ENCODE measurements around the gene STARD5.

STARD5 gene

GRCh38 chr15:81279621-81280485 lies 44.1 kb downstream of the STARD5 start:
- no peak overlapping the region for H3K27ac ChIP-seq
- DNase-seq (ENCODE audit: low read depth, low spot score): no peak

DNA sequence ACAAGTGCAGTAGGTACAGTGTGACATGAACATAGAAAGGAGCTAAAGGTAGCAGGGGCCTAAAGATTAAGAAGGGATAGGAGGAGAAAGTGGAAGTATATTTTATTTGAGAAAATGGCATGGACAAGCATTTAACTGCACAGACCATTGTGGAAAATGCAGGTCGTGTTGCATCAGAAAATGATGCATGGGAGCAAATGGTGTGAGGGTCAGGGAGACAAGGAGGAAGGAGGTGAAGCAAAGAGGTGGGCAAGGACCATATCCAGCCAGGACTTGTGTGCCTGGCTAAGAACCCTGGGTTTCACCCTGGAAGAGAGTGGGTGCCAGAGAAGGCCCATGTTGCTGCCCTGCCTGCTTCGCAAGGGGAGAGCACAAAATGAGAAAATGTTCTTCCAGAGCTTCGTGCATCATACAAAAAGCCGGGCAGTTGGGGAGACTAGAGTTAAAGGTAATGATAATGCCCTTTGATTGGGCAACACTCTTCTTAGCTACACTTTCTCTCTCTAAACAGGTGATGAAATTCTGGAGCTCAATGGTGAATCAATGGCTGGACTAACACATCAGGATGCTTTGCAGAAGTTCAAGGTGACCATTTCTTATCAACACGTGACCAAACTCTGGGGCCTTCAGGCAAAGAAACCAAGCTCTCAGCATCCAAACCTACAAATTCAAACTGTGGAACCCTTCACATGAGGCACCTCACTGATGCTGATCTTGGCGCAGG lies 45.5 kb downstream of the STARD5 start:
- no peak for DNase-seq (ENCODE audit: low read depth, low spot score)
- no peak overlapping the region for H3K27ac ChIP-seq

- no peak overlapping the region for H3K27ac ChIP-seq
- no peak for DNase-seq (ENCODE audit: low read depth, low spot score)
Observed at GRCh38 chr15:81277851-81278250, 46.1 kb downstream of the STARD5 start.

DNA sequence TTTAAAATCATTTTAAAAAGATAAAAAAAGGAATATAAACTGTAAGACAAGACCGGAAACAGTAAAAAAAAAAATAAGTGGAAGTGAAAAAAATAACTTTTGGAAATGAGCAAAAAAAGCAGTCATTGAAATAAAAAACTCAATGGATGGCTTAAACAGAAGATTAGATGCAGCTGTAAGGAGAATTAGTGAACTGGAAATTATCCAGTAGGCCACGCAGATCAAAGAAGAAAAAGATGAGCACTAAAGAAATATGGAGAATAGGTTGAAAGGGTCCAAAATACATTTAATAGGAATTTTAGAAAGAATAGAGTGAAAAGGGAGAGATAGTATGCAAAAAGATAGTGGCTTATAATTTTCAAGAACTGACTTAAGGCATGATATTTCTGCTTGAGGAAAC lies 47.0 kb downstream of the STARD5 start:
- H3K27ac ChIP-seq: no peak overlapping the region
- DNase-seq (ENCODE audit: low read depth, low spot score): no peak

DNA sequence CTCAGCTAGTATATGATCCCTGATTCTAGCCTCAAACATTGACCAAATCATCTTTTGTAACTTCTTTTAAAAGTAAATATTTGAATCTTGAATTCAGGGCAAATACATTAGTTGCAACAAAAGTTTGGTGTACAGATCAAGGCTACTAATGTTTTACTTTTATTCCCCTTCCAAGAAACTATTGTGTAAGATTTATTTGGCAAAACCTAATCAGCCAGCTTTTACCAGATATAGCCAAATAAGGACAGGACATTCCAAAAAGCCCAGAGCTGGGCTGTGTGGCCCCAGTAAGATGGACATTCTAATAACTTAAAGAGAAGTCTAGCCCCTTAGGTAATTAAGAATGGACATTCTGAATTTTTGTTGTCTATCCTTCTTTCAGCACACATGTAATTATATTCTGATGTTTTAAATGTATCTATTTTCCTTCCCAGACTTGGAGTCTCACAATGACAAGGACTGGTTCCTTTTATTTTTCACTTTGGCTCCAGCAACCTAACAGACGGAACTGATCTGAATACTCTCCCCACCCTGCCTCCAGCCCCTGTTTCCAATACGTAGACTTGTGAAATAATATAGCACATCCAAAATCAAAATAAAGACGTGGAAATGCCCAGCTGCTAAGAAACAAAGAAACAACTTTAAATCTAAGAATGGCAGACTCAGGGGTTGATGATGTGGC lies 48.1 kb downstream of the STARD5 start:
- H3K27ac ChIP-seq: no peak overlapping the region
- no peak for DNase-seq (ENCODE audit: low read depth, low spot score)

- DNase-seq (ENCODE audit: low read depth, low spot score): no peak
- H3K27ac ChIP-seq: no peak overlapping the region
Observed at GRCh38 chr15:81274931-81275707, 48.8 kb downstream of the STARD5 start.

- DNase-seq (ENCODE audit: low read depth, low spot score): no peak
- no peak overlapping the region for H3K27ac ChIP-seq
Observed at GRCh38 chr15:81274255-81274654, 49.7 kb downstream of the STARD5 start.

- H3K27ac ChIP-seq: no peak overlapping the region
- DNase-seq (ENCODE audit: low read depth, low spot score): no peak
Observed at GRCh38 chr15:81273855-81274254, 50.1 kb downstream of the STARD5 start.

DNA sequence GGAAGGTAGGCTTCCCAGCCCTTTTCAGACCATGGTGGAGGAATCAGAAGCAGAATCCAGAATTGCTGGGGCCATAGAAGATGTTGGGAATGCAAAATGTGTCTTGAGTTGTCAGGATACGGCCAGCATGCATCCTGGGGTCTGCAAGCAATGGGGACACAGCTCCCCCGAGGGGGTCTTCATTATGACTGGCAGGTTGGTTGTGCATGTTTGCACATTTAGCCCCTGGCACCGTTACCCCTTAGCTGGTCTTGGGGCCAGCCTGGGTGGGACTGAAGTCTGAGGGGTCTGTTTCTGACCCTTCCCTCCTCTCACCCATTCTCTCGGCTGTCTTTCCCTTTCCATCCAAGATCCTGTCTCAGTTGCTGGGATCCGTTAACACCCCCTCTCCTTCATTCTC lies 50.7 kb downstream of the STARD5 start:
- no peak for DNase-seq (ENCODE audit: low read depth, low spot score)
- H3K27ac ChIP-seq: no peak overlapping the region

DNA sequence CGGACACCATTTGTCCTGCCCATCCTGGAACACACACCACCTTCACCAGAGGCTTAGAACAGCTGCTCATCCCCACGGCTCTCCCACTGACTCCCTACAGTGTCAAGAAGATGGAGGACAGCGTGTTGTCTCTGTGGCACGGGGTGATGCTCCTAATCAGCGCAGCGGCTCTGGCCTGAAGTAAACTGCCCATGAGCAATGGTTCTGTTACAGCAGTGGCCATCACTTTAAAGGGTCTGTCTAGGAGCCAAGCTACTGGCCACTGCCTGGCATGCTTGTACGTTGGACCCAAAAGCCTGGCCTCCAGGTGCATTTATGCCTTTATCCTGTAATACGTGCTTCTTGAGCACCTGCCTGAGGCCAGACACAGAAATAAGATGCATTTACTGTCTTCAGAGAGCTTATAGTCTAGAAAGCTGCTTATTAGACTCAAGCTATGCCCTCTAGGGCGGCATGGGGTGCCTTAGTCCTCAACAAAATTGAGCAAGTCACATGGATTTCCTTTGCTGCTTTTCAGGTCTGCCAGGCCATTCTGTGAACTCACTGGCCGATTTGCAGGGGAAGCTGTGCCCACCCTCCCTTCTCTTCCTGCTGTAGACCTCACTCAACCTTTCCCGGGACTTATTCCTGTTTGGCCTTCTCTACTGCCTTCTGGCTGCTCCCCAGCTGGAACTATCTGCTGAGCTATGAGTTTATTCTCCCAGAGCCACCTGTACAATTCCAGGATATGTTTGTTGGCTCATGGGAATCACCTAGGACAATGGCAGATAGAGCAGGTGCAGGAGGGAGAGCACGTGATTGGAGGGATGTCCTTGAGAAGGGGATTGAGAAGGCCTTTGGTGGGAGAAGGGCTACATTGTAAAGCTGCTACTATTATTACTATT lies 51.9 kb downstream of the STARD5 start:
- H3K27ac ChIP-seq: no peak overlapping the region
- DNase-seq (ENCODE audit: low read depth, low spot score): no peak

DNA sequence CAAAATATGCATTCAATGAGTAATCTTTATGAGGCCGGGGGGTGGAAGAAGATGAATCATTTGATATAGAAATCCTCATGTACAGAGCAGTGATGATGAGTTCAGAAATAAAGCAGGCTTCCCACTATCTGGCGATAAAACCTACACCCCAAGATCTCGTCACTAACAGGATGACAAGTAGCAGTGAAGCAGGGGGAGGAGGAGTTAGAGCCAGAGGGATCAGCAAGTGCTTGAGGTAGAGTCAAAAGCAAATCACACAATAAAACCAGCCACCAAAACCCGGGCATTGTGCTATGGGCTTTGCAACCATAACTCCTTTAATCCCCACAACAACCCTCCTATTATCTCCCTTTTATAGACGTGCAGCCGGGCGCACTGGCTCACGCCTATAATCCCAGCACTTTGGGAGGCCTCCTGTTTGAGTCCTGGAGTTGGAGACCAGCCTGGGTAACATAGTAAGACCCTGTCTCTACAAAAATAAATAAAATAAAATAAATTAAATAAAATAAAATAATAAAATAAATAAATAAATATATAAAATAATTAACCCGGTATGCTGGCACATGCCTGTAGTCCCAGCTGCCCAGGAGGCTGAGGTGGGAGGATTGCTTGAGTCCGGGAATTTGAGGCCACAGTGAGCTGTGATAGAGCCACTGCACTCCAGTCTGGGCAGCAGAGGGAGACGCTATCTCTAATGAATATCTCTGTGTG lies 53.0 kb downstream of the STARD5 start:
- H3K27ac ChIP-seq: no peak overlapping the region
- DNase-seq (ENCODE audit: low read depth, low spot score): no peak

DNA sequence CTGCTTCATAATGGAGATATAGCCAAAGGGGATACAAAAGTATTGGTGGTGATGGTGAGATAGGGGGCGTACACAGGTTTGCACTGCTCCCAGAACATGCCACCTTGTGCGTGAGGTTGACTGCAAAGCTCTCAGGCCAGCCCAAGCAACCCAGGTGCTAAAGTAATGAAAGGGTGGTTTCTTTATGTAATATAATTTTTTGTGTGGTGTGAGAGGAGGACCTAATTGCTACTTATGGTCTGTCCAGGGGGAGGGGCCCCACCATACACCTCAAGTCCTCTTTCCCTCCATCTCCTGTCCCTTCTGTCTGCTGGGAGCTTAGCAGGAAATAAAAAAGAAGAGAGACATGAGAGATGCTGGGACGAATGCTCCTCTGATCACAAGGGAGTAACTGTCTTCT lies 53.8 kb downstream of the STARD5 start:
- no peak for DNase-seq (ENCODE audit: low read depth, low spot score)
- H3K27ac ChIP-seq: no peak overlapping the region

GRCh38 chr15:81268881-81269601 lies 54.9 kb downstream of the STARD5 start:
- no peak for DNase-seq (ENCODE audit: low read depth, low spot score)
- H3K27ac ChIP-seq: no peak overlapping the region

- no peak for DNase-seq (ENCODE audit: low read depth, low spot score)
- H3K27ac ChIP-seq: no peak overlapping the region
Observed at GRCh38 chr15:81268340-81268739, 55.6 kb downstream of the STARD5 start.

GRCh38 chr15:81265944-81266775 lies 57.8 kb downstream of the STARD5 start:
- no peak for DNase-seq (ENCODE audit: low read depth, low spot score)

GRCh38 chr15:81265256-81265943 lies 58.5 kb downstream of the STARD5 start:
- no peak for DNase-seq (ENCODE audit: low read depth, low spot score)
- no peak overlapping the region for H3K27ac ChIP-seq

More at GRCh38 chr15:81265944-81266775, 57.8 kb downstream of the STARD5 start:
- H3K27ac ChIP-seq: no peak overlapping the region

Data from epithelial cell of prostate (primary cell).